Trophoblast cell (in vitro differentiated cells and primary cell): ENCODE measurements around the gene CALML3.

Source experiments
- DNase-seq, 2 donors: peaks; one replicate each; pipeline ENCODE4 v3.0.0-alpha.2; 2016
- H2AFZ ChIP-seq: 2 replicates; pipeline ENCODE4 v1.6.1; 2013; ENCODE audit warnings: low read length, moderate library complexity, mild to moderate bottlenecking; ENCODE audit not compliant: insufficient read depth, poor library complexity
- H2AK5ac ChIP-seq: 2 replicates; pipeline ENCODE4 v1.6.1; 2013; ENCODE audit warnings: mild to moderate bottlenecking, low read length
- H2BK120ac ChIP-seq: 2 replicates; pipeline ENCODE4 v1.6.1; 2013; ENCODE audit warnings: low read length, mild to moderate bottlenecking, moderate library complexity; ENCODE audit not compliant: insufficient read depth, poor library complexity
- H2BK12ac ChIP-seq: 2 replicates; pipeline ENCODE4 v1.6.1; 2013; ENCODE audit warnings: mild to moderate bottlenecking, low read length, moderate library complexity
- H2BK5ac ChIP-seq: 2 replicates; pipeline ENCODE4 v1.6.1; 2013; ENCODE audit warnings: low read length, low read depth, moderate library complexity, mild to moderate bottlenecking; ENCODE audit not compliant: poor library complexity
- H3K14ac ChIP-seq: 2 replicates; pipeline ENCODE4 v1.6.1; 2013; ENCODE audit warnings: mild to moderate bottlenecking, low read length
- H3K18ac ChIP-seq: 2 replicates; pipeline ENCODE4 v1.6.1; 2013; ENCODE audit warnings: mild to moderate bottlenecking, low read length
- H3K23ac ChIP-seq: 2 replicates; pipeline ENCODE4 v1.6.1; 2013; ENCODE audit warnings: low read length
- H3K27ac ChIP-seq: 2 replicates; pipeline ENCODE4 v1.5.1; 2013; ENCODE audit warnings: low read depth, mild to moderate bottlenecking, inconsistent platforms, low read length, moderate library complexity
- H3K27me3 ChIP-seq: 2 replicates; pipeline ENCODE4 v1.6.1; 2013; ENCODE audit warnings: inconsistent platforms, mild to moderate bottlenecking, low read length, moderate library complexity; ENCODE audit not compliant: insufficient read depth
- H3K36me3 ChIP-seq, 2 experiments: 1 replicate in 1 of 2; 2 replicates in 1 of 2; pipeline ENCODE4 v1.6.1; 2013; ENCODE audit warnings: low read length in 2 of 2, mild to moderate bottlenecking in 2 of 2, moderate library complexity in 1 of 2; ENCODE audit not compliant: insufficient read depth in 2 of 2, control insufficient read depth in 1 of 2
- H3K4ac ChIP-seq: 2 replicates; pipeline ENCODE4 v1.6.1; 2013; ENCODE audit warnings: low read depth, mild to moderate bottlenecking, low read length, moderate library complexity
- H3K4me1 ChIP-seq, 2 experiments: 1 replicate in 1 of 2; 2 replicates in 1 of 2; pipeline ENCODE4 v1.6.1; 2013; ENCODE audit warnings: low read length in 2 of 2, mild to moderate bottlenecking in 2 of 2, moderate library complexity in 1 of 2; ENCODE audit not compliant: insufficient read depth in 2 of 2, control insufficient read depth in 1 of 2
- H3K4me2 ChIP-seq: 2 replicates; pipeline ENCODE4 v1.6.1; 2013; ENCODE audit warnings: inconsistent platforms, mild to moderate bottlenecking, low read length, moderate library complexity
- H3K4me3 ChIP-seq: 2 replicates; pipeline ENCODE4 v1.5.1; 2013; ENCODE audit warnings: mild to moderate bottlenecking, low read depth, low read length, inconsistent platforms
- H3K79me1 ChIP-seq: one replicate; pipeline ENCODE4 v1.6.1; 2013; ENCODE audit warnings: low read length
- H3K79me2 ChIP-seq: 2 replicates; pipeline ENCODE4 v1.6.1; 2013; ENCODE audit warnings: low read length, mild to moderate bottlenecking; ENCODE audit not compliant: control insufficient read depth, insufficient read depth, poor library complexity
- H3K9ac ChIP-seq: 2 replicates; pipeline ENCODE4 v1.6.1; 2013; ENCODE audit warnings: mild to moderate bottlenecking, low read length
- H3K9me3 ChIP-seq: 2 replicates; pipeline ENCODE4 v1.6.1; 2013; ENCODE audit warnings: low read depth, mild to moderate bottlenecking, control low read depth, inconsistent platforms, low read length; ENCODE audit not compliant: insufficient read depth
- H4K12ac ChIP-seq: 2 replicates; pipeline ENCODE4 v1.6.1; 2013; ENCODE audit warnings: low read depth, mild to moderate bottlenecking, low read length, moderate library complexity
- H4K8ac ChIP-seq: 2 replicates; pipeline ENCODE4 v1.6.1; 2013; ENCODE audit warnings: low read depth, mild to moderate bottlenecking, low read length, moderate library complexity
- H4K91ac ChIP-seq: one replicate; pipeline ENCODE4 v1.6.1; 2013; ENCODE audit warnings: low read depth, mild to moderate bottlenecking, low read length, moderate library complexity
- WGBS: extraction: QIAGEN DNeasy Blood & Tissue Kit; methylation state at CpG from one replicate; pipeline ENCODE4 v1.1.7; 2013; ENCODE audit warnings: missing lambda C conversion rate; ENCODE audit not compliant: insufficient read length, insufficient coverage; ENCODE audit errors: extremely low coverage; 5-methylcytosine and 5-hydroxymethylcytosine counted together

Gene CALML3

DNA sequence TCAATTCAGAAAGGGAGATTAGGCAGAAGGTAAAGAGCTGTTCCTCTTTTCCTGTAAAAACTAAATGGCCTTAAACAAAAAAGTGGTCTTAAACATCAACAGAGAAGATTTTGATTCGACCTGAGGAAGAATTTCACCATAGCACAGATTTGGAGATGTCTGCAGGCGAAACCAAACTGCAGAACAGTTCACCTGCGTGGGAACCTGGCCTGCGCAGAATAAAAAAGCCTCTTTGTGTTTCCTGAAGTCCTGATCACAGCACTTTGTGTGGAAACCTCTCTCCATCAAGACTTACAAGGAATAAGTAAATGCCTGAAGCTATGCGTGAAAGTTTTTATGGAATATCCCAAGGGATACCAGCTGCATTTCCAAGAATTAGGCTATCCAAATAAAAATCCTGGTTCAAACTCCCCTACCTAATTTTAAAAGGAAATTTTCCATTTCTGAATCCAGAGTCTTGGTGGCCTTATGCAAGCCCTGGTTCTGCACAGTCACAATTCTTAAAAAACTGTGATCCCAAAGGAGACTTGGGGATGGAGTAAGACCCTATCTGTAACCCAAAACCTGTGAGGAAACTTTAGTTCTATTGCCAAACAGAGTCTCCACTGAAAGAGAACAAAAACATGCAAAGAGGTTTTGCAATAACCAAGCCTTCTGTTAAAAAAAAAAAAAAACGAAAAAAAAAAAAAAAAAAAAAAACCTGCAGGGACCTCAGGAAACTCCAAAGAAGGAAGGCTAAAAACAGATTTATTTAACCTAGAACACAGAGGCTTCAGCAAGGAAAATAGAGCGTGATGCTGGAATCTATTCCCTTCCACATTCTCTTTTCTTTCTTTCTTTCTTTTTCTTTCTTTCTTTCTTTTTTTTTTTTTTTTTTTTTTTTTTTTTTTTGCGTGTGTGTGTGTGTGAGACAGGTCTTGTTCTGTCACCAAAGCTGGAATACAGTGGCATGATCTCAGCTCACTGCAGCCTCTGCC, 10.4 kb downstream of the CALML3 start:
- Histone ChIP-seq H3K23ac (no peak overlapping the region), H3K14ac (no peak overlapping the region), H2AK5ac (no peak overlapping the region), H4K91ac (peak overlapping the region; percentile 60), H2BK12ac (no peak overlapping the region), H3K18ac (no peak overlapping the region), H3K9me3 (peaks cover 4% of the 10 kb centered on the region), H2BK120ac (peak overlapping the region; percentile 66), H3K27me3 (no peaks in the 10 kb centered on the region), H4K8ac (no peak overlapping the region), H3K4me3 (no peak overlapping the region), H4K12ac (no peak overlapping the region), H2BK5ac (peak overlapping the region; percentile 36), H3K27ac (peak overlapping the region; percentile 42), H3K4me1 (peaks cover 33 to 45% of the 10 kb centered on the region in 2 experiments), H2AFZ (no peak overlapping the region), H3K4ac (no peak overlapping the region), H3K4me2 (no peak overlapping the region), H3K9ac (no peak overlapping the region), H3K79me1 (peaks cover 53% of the 10 kb centered on the region), H3K36me3 (peaks cover 0 to 6% of the 10 kb centered on the region in 2 experiments), H3K79me2 (peaks cover 14% of the 10 kb centered on the region)
- peak in 1 of 2 donors; percentile 43 for DNase-seq
- WGBS, result no CpG with 5 or more reads among the region's 8 CpGs

DNA sequence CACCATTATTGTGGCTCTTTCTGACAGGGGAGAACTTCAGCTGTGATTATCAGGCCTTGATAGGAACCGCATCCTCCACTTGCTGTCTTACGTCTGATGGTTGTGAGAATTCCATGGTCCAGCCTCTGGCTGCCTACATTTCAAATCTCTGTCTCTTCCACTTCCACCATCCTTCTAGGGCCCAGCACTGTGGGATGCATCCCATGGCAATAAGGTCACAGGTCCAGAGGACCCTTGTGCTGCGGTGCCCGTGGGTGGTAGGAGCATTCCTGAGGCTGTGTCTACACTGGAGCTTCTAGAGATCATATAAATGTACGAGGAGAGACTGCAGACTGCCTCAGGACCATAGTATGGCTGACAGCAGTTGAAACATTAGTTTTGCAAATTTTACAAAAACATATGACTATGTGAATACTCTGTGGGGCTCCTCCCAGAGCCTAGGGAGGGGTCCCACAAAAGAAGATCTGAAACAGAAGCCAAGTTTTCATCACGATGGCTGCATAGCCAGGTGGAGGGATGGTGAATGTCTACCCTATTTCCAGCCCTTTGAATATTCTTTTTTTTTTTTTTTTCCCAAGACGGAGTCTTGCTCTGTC, 11.8 kb downstream of the CALML3 start:
- Histone ChIP-seq H3K4me2 (no peak overlapping the region), H4K91ac (peak overlapping the region; percentile 92), H2AK5ac (peak overlapping the region; percentile 98), H2BK12ac (peak overlapping the region; percentile 97), H4K8ac (peak overlapping the region; percentile 75), H3K79me2 (peaks cover 16% of the 10 kb centered on the region), H3K79me1 (peaks cover 56% of the 10 kb centered on the region), H3K27me3 (no peaks in the 10 kb centered on the region), H3K36me3 (peaks cover 0 to 5% of the 10 kb centered on the region in 2 experiments), H3K4me3 (no peak overlapping the region), H4K12ac (no peak overlapping the region), H3K27ac (peak overlapping the region; percentile 74), H3K9ac (no peak overlapping the region), H3K18ac (peak overlapping the region; percentile 92), H3K4ac (peak overlapping the region; percentile 68), H2BK5ac (peak overlapping the region; percentile 81), H2AFZ (peak overlapping the region; percentile 30), H3K23ac (no peak overlapping the region), H3K9me3 (no peaks in the 10 kb centered on the region), H3K14ac (peak overlapping the region; percentile 84), H2BK120ac (peak overlapping the region; percentile 90), H3K4me1 (peaks cover 31 to 47% of the 10 kb centered on the region in 2 experiments)
- no CpG with 5 or more reads among the region's 7 CpGs for WGBS
- no peak for DNase-seq

DNA sequence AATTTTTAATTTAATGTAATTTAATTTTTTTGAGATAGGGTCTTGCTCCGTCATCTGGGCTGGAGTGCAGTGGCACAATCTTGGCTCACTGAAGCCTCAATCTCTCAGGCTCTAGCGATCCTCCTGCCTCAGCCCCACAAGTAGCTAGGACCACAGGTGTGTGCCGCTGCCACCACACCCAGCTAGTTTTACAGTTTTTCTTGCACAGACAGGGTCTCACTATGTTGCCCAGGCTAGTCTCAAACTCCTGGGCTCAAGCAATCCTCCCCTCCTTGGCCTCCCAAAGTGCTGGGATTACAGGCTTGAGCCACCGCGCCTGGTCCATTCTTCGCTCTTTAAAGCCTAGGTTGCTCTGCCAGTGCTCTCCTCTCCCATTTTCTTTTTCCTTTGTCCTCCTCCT, 12.9 kb downstream of the CALML3 start:
- Histone ChIP-seq H2BK12ac (peak overlapping the region; percentile 98), H3K79me2 (peaks cover 16% of the 10 kb centered on the region), H3K23ac (no peak overlapping the region), H3K4me2 (no peak overlapping the region), H3K18ac (peak overlapping the region; percentile 92), H4K8ac (peak overlapping the region; percentile 91), H2AK5ac (peak overlapping the region; percentile 99), H3K4me1 (peaks cover 31 to 47% of the 10 kb centered on the region in 2 experiments), H3K14ac (peak overlapping the region; percentile 95), H3K4ac (peak overlapping the region; percentile 93), H3K79me1 (peaks cover 56% of the 10 kb centered on the region), H3K27me3 (no peaks in the 10 kb centered on the region), H4K91ac (peak overlapping the region; percentile 99), H4K12ac (peak overlapping the region; percentile 56), H3K9me3 (no peaks in the 10 kb centered on the region), H3K27ac (peak overlapping the region; percentile 99), H3K36me3 (no peaks in the 10 kb centered on the region), H2BK120ac (peak overlapping the region; percentile 99), H2BK5ac (peak overlapping the region; percentile 99), H2AFZ (peak overlapping the region; percentile 89), H3K4me3 (no peak overlapping the region), H3K9ac (no peak overlapping the region)
- DNase-seq, result no peak
- no CpG with 5 or more reads among the region's 6 CpGs for WGBS

DNA sequence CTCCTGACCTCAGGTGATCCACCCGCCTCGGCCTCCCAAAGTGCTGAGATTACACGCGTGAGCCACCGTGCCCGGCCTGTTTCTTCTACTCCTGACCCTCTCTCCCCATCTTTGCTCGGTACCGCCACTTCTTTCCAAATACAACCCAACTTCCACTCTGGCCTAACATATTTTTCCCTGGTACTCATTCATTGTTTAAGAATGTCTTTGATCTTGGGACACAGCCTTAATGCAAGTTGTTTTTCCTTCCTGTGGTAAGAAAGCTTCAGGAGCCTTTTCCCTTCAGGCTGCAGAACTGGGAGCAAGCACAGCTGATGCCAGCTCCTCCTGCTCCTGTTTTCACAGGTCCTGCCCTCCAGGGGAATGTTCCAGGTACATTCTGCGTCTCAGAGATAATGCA, 13.7 kb downstream of the CALML3 start:
- no peak overlapping the region for H4K12ac ChIP-seq
- H3K4me2 ChIP-seq, result peak overlapping the region; percentile 46
- H2AFZ ChIP-seq, result no peak overlapping the region
- no peaks in the 10 kb centered on the region for H3K27me3 ChIP-seq
- H3K36me3 ChIP-seq, result no peaks in the 10 kb centered on the region
- no peak overlapping the region for H2AK5ac ChIP-seq
- DNase-seq, result peak in 1 of 2 donors; percentile 69
- WGBS, result no CpG with 5 or more reads among the region's 9 CpGs
- peak overlapping the region; percentile 40 for H4K8ac ChIP-seq
- H3K23ac ChIP-seq, result no peak overlapping the region
- no peaks in the 10 kb centered on the region for H3K9me3 ChIP-seq
- peak overlapping the region; percentile 99 for H4K91ac ChIP-seq
- H3K4ac ChIP-seq, result peak overlapping the region; percentile 44
- H2BK5ac ChIP-seq, result peak overlapping the region; percentile 99
- H3K18ac ChIP-seq, result no peak overlapping the region
- H2BK120ac ChIP-seq, result peak overlapping the region; percentile 99
- peaks cover 53% of the 10 kb centered on the region for H3K79me1 ChIP-seq
- H3K9ac ChIP-seq, result no peak overlapping the region
- H2BK12ac ChIP-seq, result peak overlapping the region; percentile 37
- H3K4me3 ChIP-seq, result no peak overlapping the region
- peak overlapping the region; percentile 99 for H3K27ac ChIP-seq
- peak overlapping the region; percentile 95 for H3K14ac ChIP-seq
- H3K4me1 ChIP-seq, result peaks cover 25 to 41% of the 10 kb centered on the region in 2 experiments
- H3K79me2 ChIP-seq, result peaks cover 16% of the 10 kb centered on the region
